HepG2 (cell line): ENCODE data around the gene KDM5B. TPM values are rescaled to one million over a fixed set of nuclear protein-coding genes. Genes with fewer than 3 reads are reported as not detected.
A peak's percentile ranks its signal among the peaks of the same experiment; 100 is the strongest.

ENCODE experiments used
- ARID5B ChIP-seq: IDR thresholded peaks from 2 replicates; pipeline ENCODE4 v1.4.0; 2020; ENCODE audit warnings: mild to moderate bottlenecking, missing genetic modification reagents
- ISL2 ChIP-seq: sonication (generic); formaldehyde crosslinking; IDR thresholded peaks from 2 replicates; pipeline ENCODE4 v1.5.0; 2020; ENCODE audit warnings: missing genetic modification reagents
- POGK ChIP-seq: sonication (generic); formaldehyde crosslinking; conservative IDR thresholded peaks from 2 replicates; pipeline ENCODE4 v1.8.0; 2022; ENCODE audit warnings: mild to moderate bottlenecking, moderate library complexity, missing genetic modification reagents
- RBM22 ChIP-seq: fragments of 200-400 bp; formaldehyde crosslinking; optimal IDR thresholded peaks from 2 replicates; pipeline ENCODE3; 2017; ENCODE audit warnings: mild to moderate bottlenecking, low read length, moderate library complexity
- RBM39 ChIP-seq: fragments of 200-400 bp; formaldehyde crosslinking; IDR thresholded peaks from one replicate; pipeline ENCODE4 v1.6.1; 2018; ENCODE audit warnings: antibody characterized with exemption, mild to moderate bottlenecking, low read depth, low read length; ENCODE audit not compliant: poor library complexity, severe bottlenecking
- SCMH1 ChIP-seq: sonication (generic); formaldehyde crosslinking; IDR thresholded peaks from 2 replicates; pipeline ENCODE4 v1.9.0; 2021; ENCODE audit warnings: missing genetic modification reagents, mild to moderate bottlenecking, borderline replicate concordance
- SOX6 ChIP-seq, 2 experiments: fragments of 450-650 bp in 1 of 2; sonication (generic) in 1 of 2; formaldehyde crosslinking in 1 of 2; IDR thresholded peaks; 2 replicates each; pipeline versions ENCODE4 v1.4.0 to v1.6.1; 2017 to 2020; ENCODE audit warnings: antibody characterized with exemption in 1 of 2, mild to moderate bottlenecking in 1 of 2, missing genetic modification reagents in 1 of 2
- ZBTB39 ChIP-seq: sonication (generic); formaldehyde crosslinking; IDR thresholded peaks from 2 replicates; pipeline ENCODE4 v1.5.0; 2020; ENCODE audit warnings: missing genetic modification reagents
- ZBTB4 ChIP-seq: sonication (generic); formaldehyde crosslinking; IDR thresholded peaks from 2 replicates; pipeline ENCODE4 v1.4.0; 2020; ENCODE audit warnings: missing genetic modification reagents, mild to moderate bottlenecking, borderline replicate concordance
- ZNF12 ChIP-seq: sonication (generic); formaldehyde crosslinking; IDR thresholded peaks from 2 replicates; pipeline ENCODE4 v1.5.0; 2020; ENCODE audit warnings: missing genetic modification reagents
- ZNF235 ChIP-seq: sonication (generic); formaldehyde crosslinking; IDR thresholded peaks from 2 replicates; pipeline ENCODE4 v1.8.1; 2023; ENCODE audit warnings: mild to moderate bottlenecking, missing genetic modification reagents, borderline replicate concordance
- ZNF263 ChIP-seq: sonication (generic); formaldehyde crosslinking; IDR thresholded peaks from 2 replicates; pipeline ENCODE4 v1.4.0; 2020; ENCODE audit warnings: missing genetic modification reagents
- ZNF530 ChIP-seq: sonication (generic); formaldehyde crosslinking; IDR thresholded peaks from 2 replicates; pipeline ENCODE4 v1.5.0; 2020; ENCODE audit warnings: low read depth, mild to moderate bottlenecking, missing genetic modification reagents
- ZNF737 ChIP-seq: sonication (generic); formaldehyde crosslinking; IDR thresholded peaks from 2 replicates; pipeline ENCODE4 v1.5.0; 2020; ENCODE audit warnings: missing genetic modification reagents, mild to moderate bottlenecking, borderline replicate concordance
- ZSCAN12 ChIP-seq: sonication (generic); formaldehyde crosslinking; IDR thresholded peaks from 2 replicates; pipeline ENCODE4 v1.9.0; 2021; ENCODE audit warnings: mild to moderate bottlenecking, missing genetic modification reagents
- ZZZ3 ChIP-seq: sonication (generic); formaldehyde crosslinking; IDR thresholded peaks from 2 replicates; pipeline ENCODE4 v1.4.0; 2020; ENCODE audit warnings: missing genetic modification reagents, mild to moderate bottlenecking, borderline replicate concordance
- polyA plus RNA-seq, 8 experiments: library from polyadenylated mRNA; depleted of rRNA in 3 of 8; stranded (reverse) in 7 of 8; unstranded in 1 of 8; fragments of >200 nt; fragmentation: Illumina TruSeq in 4 of 8; extraction: Trizol in 4 of 8; gene quantifications; 2 replicates each; pipeline versions ENCODE4 v1.2.1 to v1.2.3, GENCODE V29; 2011 to 2016; ENCODE audit warnings: low read depth in 4 of 8, missing spikeins in 1 of 8, mixed read lengths in 1 of 8; ENCODE audit not compliant: insufficient read depth in 1 of 8
- total RNA-seq, 5 experiments: library from RNA; depleted of rRNA; stranded (reverse); fragments of >200 nt; fragmentation: Illumina TruSeq; extraction: Trizol; gene quantifications; 2 replicates each; pipeline ENCODE4 v1.2.3, GENCODE V29; 2016; ENCODE audit warnings: low read depth in 1 of 5

The KDM5B gene
- total and polyA plus RNA-seq, 2 of the 13 experiments (the other 11 are each of a cell fraction or from before 2014, with no cell fraction given): 34.2 to 35.4 TPM

GRCh38 chr1:202810615-202811295 lies 2.5 kb upstream of the KDM5B start, which contains the start of gene PCAT6 (continued):
- TF ChIP-seq SCMH1 (no peak), ZNF263 (CRISPR knock-in tag) (peak; percentile 58; the same call in 1 of the 2 replicates), ISL2 (peak; percentile 71; the same call in 1 of the 2 replicates), RBM39 (no peak), ZNF235 (CRISPR knock-in tag) (peak; percentile 53; the same call in 1 of the 2 replicates), ARID5B (peak; percentile 63), ZBTB39 (CRISPR knock-in tag) (no peak), ZNF530 (CRISPR knock-in tag) (no peak), SOX6 (IDR thresholded peaks at IDR 0.05) (no peak), SOX6 (CRISPR knock-in tag; IDR thresholded peaks at IDR 0.05) (peak; percentile 79), ZBTB4 (CRISPR knock-in tag) (no peak), ZNF737 (CRISPR knock-in tag) (no peak), ZSCAN12 (CRISPR knock-in tag) (0 out of 2 replicates have a peak, but pooled peaks have one; percentile 8), POGK (CRISPR knock-in tag) (peak; percentile 55; the same call in 1 of the 2 replicates), RBM22 (no peak), ZZZ3 (no peak; the same call in 1 of the 2 replicates), ZNF12 (CRISPR knock-in tag) (no peak; the same call in 1 of the 2 replicates)
